Neural progenitor cell (in vitro differentiated cells): ENCODE data around the gene PRCD. TPM values are rescaled to one million over a fixed set of nuclear protein-coding genes. Genes with fewer than 3 reads are reported as not detected.

Experiments
- DNase-seq: peaks from one replicate; pipeline ENCODE4 v3.0.0-alpha.2; 2016; ENCODE audit warnings: low spot score
- H2AFZ ChIP-seq: fragments of 200-600 bp; sonication (generic); replicated peaks from 2 replicates; pipeline ENCODE4 v1.6.1; 2016; ENCODE audit warnings: antibody characterized with exemption
- H3F3A ChIP-seq: fragments of 200-600 bp; sonication (generic); 2 replicates; pipeline ENCODE4 v1.6.1; 2016; ENCODE audit warnings: antibody characterized with exemption, low read depth
- H3K27ac ChIP-seq: fragments of 200-600 bp; sonication (generic); 2 replicates; pipeline ENCODE4 v1.5.1; 2016; ENCODE audit warnings: mild to moderate bottlenecking
- H3K27me3 ChIP-seq: fragments of 200-600 bp; sonication (generic); 2 replicates; pipeline ENCODE4 v1.6.1; 2016; ENCODE audit warnings: mild to moderate bottlenecking, moderate library complexity
- H3K36me3 ChIP-seq: fragments of 200-600 bp; sonication (generic); 2 replicates; pipeline ENCODE4 v1.5.1; 2016
- H3K4me1 ChIP-seq: fragments of 200-600 bp; sonication (generic); 2 replicates; pipeline ENCODE4 v1.6.1; 2016; ENCODE audit warnings: mixed run types
- H3K4me2 ChIP-seq: fragments of 200-600 bp; sonication (generic); 2 replicates; pipeline ENCODE4 v1.6.1; 2016
- H3K4me3 ChIP-seq: fragments of 200-600 bp; sonication (generic); 2 replicates; pipeline ENCODE4 v1.5.1; 2016
- H3K79me2 ChIP-seq: fragments of 200-600 bp; sonication (generic); 2 replicates; pipeline ENCODE4 v1.6.1; 2016; ENCODE audit warnings: low read depth
- H3K9ac ChIP-seq: fragments of 200-600 bp; sonication (generic); 2 replicates; pipeline ENCODE4 v1.6.1; 2016
- H3K9me3 ChIP-seq: fragments of 200-600 bp; sonication (generic); 2 replicates; pipeline ENCODE4 v1.5.1; 2016; ENCODE audit warnings: low read depth
- H4K20me1 ChIP-seq: fragments of 200-600 bp; sonication (generic); 2 replicates; pipeline ENCODE4 v1.6.1; 2016; ENCODE audit warnings: low read depth
- H3K27ac Mint-ChIP-seq: 3 replicates; pipeline ENCODE4 v1.8.0; 2021; ENCODE audit warnings: mixed read lengths
- H3K27me3 Mint-ChIP-seq: 2 replicates; pipeline ENCODE4 v1.8.0; 2022; ENCODE audit warnings: low read depth, mild to moderate bottlenecking, inconsistent platforms, moderate library complexity, mixed read lengths; ENCODE audit not compliant: insufficient read depth
- H3K36me3 Mint-ChIP-seq: 3 replicates; pipeline ENCODE4 v1.8.0; 2021; ENCODE audit warnings: mixed read lengths
- H3K4me1 Mint-ChIP-seq: 3 replicates; pipeline ENCODE4 v1.8.0; 2021; ENCODE audit warnings: mixed read lengths
- H3K4me3 Mint-ChIP-seq: 3 replicates; pipeline ENCODE4 v1.8.0; 2021; ENCODE audit warnings: mild to moderate bottlenecking, moderate library complexity, mixed read lengths
- H3K9me3 Mint-ChIP-seq: 3 replicates; pipeline ENCODE4 v1.8.0; 2020; ENCODE audit warnings: mixed read lengths
- EZH2 ChIP-seq: fragments of 200-600 bp; sonication (generic); IDR thresholded peaks from 2 replicates; pipeline ENCODE4 v1.6.1; 2017; ENCODE audit warnings: antibody characterized with exemption, mild to moderate bottlenecking, moderate library complexity
- EZH2phosphoT487 ChIP-seq: fragments of 200-600 bp; sonication (generic); IDR thresholded peaks from 2 replicates; pipeline ENCODE4 v1.6.1; 2017; ENCODE audit warnings: antibody characterized with exemption
- small RNA-seq: library from RNA; depleted of rRNA; stranded (forward); fragments of <200 nt; gene quantifications from one replicate; pipeline ENCODE3, GENCODE V24; 2015
- total RNA-seq: library from RNA; depleted of rRNA; stranded (reverse); fragments of >200 nt; gene quantifications from 2 replicates; pipeline ENCODE4 v1.2.3, GENCODE V29; 2015; ENCODE audit warnings: low replicate concordance

Gene PRCD
- total RNA-seq, 1 donor from 2014 or later, result not detected

- Histone ChIP-seq H3K4me3 (no peak overlapping the region), H3K4me2 (no peak overlapping the region), H3K27me3 (peaks cover 4% of the 10 kb centered on the region), H3K36me3 (no peaks in the 10 kb centered on the region), H3K79me2 (no peaks in the 10 kb centered on the region), H3F3A (no peaks in the 10 kb centered on the region), H4K20me1 (no peaks in the 10 kb centered on the region), H3K9ac (no peak overlapping the region), H2AFZ (no peak overlapping the region), H3K27ac (no peak overlapping the region), H3K9me3 (no peaks in the 10 kb centered on the region), H3K4me1 (no peaks in the 10 kb centered on the region)
- DNase-seq, result no peak
- Mint-ChIP-seq H3K4me3 (no peak overlapping the region), H3K9me3 (no peaks in the 10 kb centered on the region), H3K27me3 (peaks cover 5% of the 10 kb centered on the region), H3K36me3 (no peaks in the 10 kb centered on the region), H3K4me1 (peaks cover 3% of the 10 kb centered on the region), H3K27ac (no peak overlapping the region)
- TF ChIP-seq EZH2phosphoT487, result no peak
- TF ChIP-seq EZH2, result no peak
Observed at GRCh38 chr17:76594690-76595089, 54.8 kb downstream of the PRCD start.

Small RNA genes within 50 kb of the gene (small RNA-seq; reads per million reads assigned to genes)
- gene SNORD1A (not detected), gene SNORD1B (535 reads per million, percentile 99 among the genes with 10 or more reads in this experiment)

Other genes starting within 250 kb of the PRCD start
- 1.7 and 2.3 TPM in 2 replicates for gene QRICH2, start 231.8 kb upstream of the PRCD start, total RNA-seq
- gene PRPSAP1, start 186.1 kb upstream of the PRCD start, total RNA-seq, result 73.7 and 89.7 TPM in 2 replicates
- 1.3 and 1.9 TPM in 2 replicates for gene SPHK1, start 155.4 kb upstream of the PRCD start, total RNA-seq
- gene UBE2O, start 86.9 kb upstream of the PRCD start, total RNA-seq, result 20.6 and 46.6 TPM in 2 replicates
- gene AANAT, start 72.4 kb upstream of the PRCD start, total RNA-seq, result not detected in 2 replicates
- gene RHBDF2, start 38.6 kb upstream of the PRCD start, total RNA-seq, result 0.79 and 5.0 TPM in 2 replicates
- 1.1 TPM in 1 of 2 replicates, not detected in the other for gene CYGB, start 2.3 kb upstream of the PRCD start, total RNA-seq
- gene ST6GALNAC2, start 45.8 kb downstream of the PRCD start, total RNA-seq, result 0.28 TPM in 1 of 2 replicates, not detected in the other
- gene ST6GALNAC1, start 103.7 kb downstream of the PRCD start, total RNA-seq, result not detected in 2 replicates
- gene MXRA7, start 170.9 kb downstream of the PRCD start, total RNA-seq, result 54.6 and 55.4 TPM in 2 replicates
- gene JMJD6, start 186.6 kb downstream of the PRCD start, total RNA-seq, result 8.7 and 11.6 TPM in 2 replicates
- 38.1 and 40.4 TPM in 2 replicates for gene METTL23, start 186.8 kb downstream of the PRCD start, total RNA-seq
- 329 and 333 TPM in 2 replicates for gene SRSF2, start 197.3 kb downstream of the PRCD start, total RNA-seq
- 22.5 and 25.7 TPM in 2 replicates for gene MFSD11, start 198.1 kb downstream of the PRCD start, total RNA-seq